ENCODE measurements around the gene SPAG6. TPM values are rescaled to one million over a fixed set of nuclear protein-coding genes. Genes with fewer than 3 reads are reported as not detected.

SPAG6 gene
- total RNA-seq, 4 donors from 2014 or later = 0.19 TPM; not detected in 3

GRCh38 chr10:22324893-22325271 is 20.4 kb upstream of the SPAG6 start:
- Histone ChIP-seq H3K27me3 (peaks cover 0 to 31% (median 3%) of the 10 kb centered on the region in 4 donors), H3K27ac (peak overlapping the region; percentile 13 to 83 (median 78)), H3K36me3 (peaks cover 0 to 28% (median 3%) of the 10 kb centered on the region in 3 donors), H3K4me3 (peak overlapping the region; percentile 50 to 73 (median 61)), H3K9me3 (no peaks in the 10 kb centered on the region), H3K4me1 (peaks cover 4 to 49% (median 19%) of the 10 kb centered on the region in 3 donors)
- WGBS, 2 donors = 8 to 17% methylated on average over 9 of the region's 9 CpGs
- TF ChIP-seq POLR2A (IDR thresholded peaks at IDR 0.05) = no peak
- no peak for TF ChIP-seq CTCF (IDR thresholded peaks at IDR 0.05)
- intact Hi-C loops (cut with DNase I) = loop anchor here (10.0 kb wide), 2 partner anchors 110 to 320 kb away; partner anchors contain the start of gene DNAJC1
- DNase-seq = no peak

- 0 to 1% methylated on average over 1 to 12 of the region's 92 CpGs for WGBS, 2 donors
- intact Hi-C loops (cut with DNase I) = loop anchor here (10.0 kb wide), 2 partner anchors 109 to 321 kb away; partner anchors contain the start of gene DNAJC1
- Histone ChIP-seq H3K27me3 (peaks cover 0 to 31% (median 3%) of the 10 kb centered on the region in 4 donors), H3K9me3 (no peaks in the 10 kb centered on the region), H3K27ac (peak overlapping the region; percentile 55 to 83 (median 78)), H3K36me3 (peaks cover 0 to 32% (median 3%) of the 10 kb centered on the region in 3 donors), H3K4me3 (peak overlapping the region; percentile 50 to 73 (median 61)), H3K4me1 (peaks cover 4 to 45% (median 16%) of the 10 kb centered on the region in 3 donors)
- TF ChIP-seq CTCF (IDR thresholded peaks at IDR 0.05) (peak in 1 of 6 experiments; percentile 10), POLR2A (IDR thresholded peaks at IDR 0.05) (no peak)
- no peak for DNase-seq
These were observed 19.8 kb upstream of the SPAG6 start for GRCh38 chr10:22325272-22326144.

GRCh38 chr10:22326145-22326702 is 19.1 kb upstream of the SPAG6 start:
- Histone ChIP-seq H3K27ac (peak overlapping the region; percentile 55 to 83 (median 73)), H3K9me3 (no peaks in the 10 kb centered on the region), H3K36me3 (peaks cover 0 to 32% (median 3%) of the 10 kb centered on the region in 3 donors), H3K27me3 (peaks cover 0 to 31% (median 3%) of the 10 kb centered on the region in 4 donors), H3K4me3 (peak overlapping the region; percentile 50 to 73 (median 61)), H3K4me1 (peaks cover 4 to 45% (median 16%) of the 10 kb centered on the region in 3 donors)
- no peak for DNase-seq
- 63 to 71% methylated on average over 7 to 8 of the region's 8 CpGs for WGBS, 2 donors
- TF ChIP-seq CTCF (IDR thresholded peaks at IDR 0.05) (no peak), POLR2A (IDR thresholded peaks at IDR 0.05) (no peak)
- intact Hi-C loops (cut with DNase I) = loop anchor here (10.0 kb wide), 2 partner anchors 109 to 321 kb away; partner anchors contain the start of gene DNAJC1

GRCh38 chr10:22329150-22329549 is 16.1 kb upstream of the SPAG6 start:
- DNase-seq = no peak
- Histone ChIP-seq H3K27me3 (peaks cover 0 to 16% (median 1%) of the 10 kb centered on the region in 4 donors), H3K27ac (no peak overlapping the region), H3K9me3 (no peaks in the 10 kb centered on the region), H3K4me1 (peaks cover 6 to 27% (median 9%) of the 10 kb centered on the region in 3 donors), H3K4me3 (no peak overlapping the region), H3K36me3 (peaks cover 0 to 32% (median 3%) of the 10 kb centered on the region in 3 donors)
- WGBS, 2 donors = 94 to 95% methylated on average over 3 of the region's 3 CpGs
- TF ChIP-seq POLR2A (IDR thresholded peaks at IDR 0.05) (no peak), CTCF (IDR thresholded peaks at IDR 0.05) (no peak)
- intact Hi-C loops (cut with DNase I) = loop anchor here (10.0 kb wide), 2 partner anchors 106 to 324 kb away; partner anchors contain the start of gene DNAJC1

All from esophagus squamous epithelium (tissue), 5 donors.